OCI-LY1 (cell line): ENCODE data around the gene COQ9.

Source experiments
- CTCF ChIP-seq: fragments of 200-600 bp; sonication (generic), shearing (Covaris generic); IDR thresholded peaks from 2 replicates; pipeline ENCODE4 v1.5.1; 2017; ENCODE audit warnings: mild to moderate bottlenecking, antibody characterized with exemption, low read length, moderate library complexity, mixed read lengths
- EZH2 ChIP-seq: fragments of 200-600 bp; sonication (generic), shearing (Covaris generic); IDR thresholded peaks from 2 replicates; pipeline ENCODE4 v1.8.0; 2017; ENCODE audit warnings: borderline replicate concordance, mixed run types, mild to moderate bottlenecking, antibody characterized with exemption, low read length, moderate library complexity, mixed read lengths

GRCh38 chr16:57479205-57479975 lies 32.1 kb downstream of the COQ9 start:
- TF ChIP-seq CTCF (no peak), EZH2 (no peak)
